A549 (cell line): ENCODE results near the gene SCN3B. TPM values are rescaled to one million over a fixed set of nuclear protein-coding genes. Genes with fewer than 3 reads are reported as not detected.
A peak's percentile ranks its signal among the peaks of the same experiment; 100 is the strongest.

ENCODE experiments used
- ATAC-seq, 2 experiments: fragments of 200-7000 bp in 1 of 2; fragments of >200 bp in 1 of 2; cut with Nextera tagmentation in 1 of 2; cut with Tn5 transposase in 1 of 2; 3 replicates each; pipeline versions ENCODE4 v1.8.0 to v1.9.1; 2018 to 2020; ENCODE audit warnings: mild to moderate bottlenecking in 1 of 2, moderate library complexity in 1 of 2
- CTCF ChIA-PET: fragments of 300-600 bp; sonication (Branson Sonifier 250); formaldehyde crosslinking; extraction: SDS; loops from one replicate; lab custom pipeline; 2021; ENCODE audit warnings: antibody characterized with exemption, inconsistent platforms; lab: Yijun Ruan, JAX
- POLR2A ChIA-PET: fragments of 350-600 bp; formaldehyde crosslinking; extraction: SDS; loops from one replicate; lab custom pipeline; 2021; ENCODE audit warnings: antibody characterized with exemption, inconsistent platforms; lab: Yijun Ruan, JAX
- DNase-seq, 2 experiments: peaks; one replicate each; pipeline versions ENCODE4 v3.0.0 to v3.0.0-alpha.2; 2011 to 2016; ENCODE audit warnings: low read depth in 1 of 2, low spot score in 1 of 2
- FAIRE-seq: peaks from 2 replicates; lab custom pipeline; 2011; peaks lifted over from hg19 to GRCh38; lab: Jason Lieb, UNC
- H3K27ac ChIP-seq, 2 experiments: fragments of >200 bp; sonication (Bioruptor Twin); formaldehyde crosslinking; 3 replicates each; pipeline ENCODE4 v1.5.1; 2016 to 2017
- H3K4me1 ChIP-seq: fragments of >200 bp; sonication (Bioruptor Twin); formaldehyde crosslinking; 3 replicates; pipeline ENCODE4 v1.6.1; 2016
- H3K4me2 ChIP-seq: fragments of >200 bp; sonication (Bioruptor Twin); formaldehyde crosslinking; 3 replicates; pipeline ENCODE4 v1.6.1; 2016
- H3K4me3 ChIP-seq: fragments of >200 bp; sonication (Bioruptor Twin); formaldehyde crosslinking; 3 replicates; pipeline ENCODE4 v1.5.1; 2016
- H3K9me3 ChIP-seq: fragments of >200 bp; sonication (Bioruptor Twin); formaldehyde crosslinking; 3 replicates; pipeline ENCODE4 v1.6.1; 2016
- BHLHE40 ChIP-seq: IDR thresholded peaks from 2 replicates; pipeline ENCODE4 v1.6.1; 2012; ENCODE audit warnings: low read depth, low read length, inconsistent platforms
- CBX2 ChIP-seq: fragments of 200-600 bp; sonication (generic); IDR thresholded peaks from 2 replicates; pipeline ENCODE4 v1.6.1; 2016; ENCODE audit warnings: low read depth, mild to moderate bottlenecking, borderline replicate concordance
- CEBPB ChIP-seq, 2 experiments: fragments of >200 bp in 1 of 2; sonication (Bioruptor Twin) in 1 of 2; formaldehyde crosslinking in 1 of 2; IDR thresholded peaks; 2 replicates each; pipeline ENCODE4 v1.6.1; 2012 to 2016
- CTCF ChIP-seq: fragments of >200 bp; sonication (Bioruptor Twin); formaldehyde crosslinking; IDR thresholded peaks from 3 replicates; pipeline ENCODE4 v1.5.1; 2016
- EHF ChIP-seq: fragments of 250-450 bp; sonication (Bioruptor Pico); IDR thresholded peaks from 2 replicates; pipeline ENCODE4 v1.5.0; 2020; ENCODE audit warnings: mild to moderate bottlenecking
- EHMT2 ChIP-seq: fragments of 200-600 bp; sonication (generic); IDR thresholded peaks from 2 replicates; pipeline ENCODE4 v1.6.1; 2016; ENCODE audit warnings: antibody characterized with exemption, low read depth, mild to moderate bottlenecking, moderate library complexity
- FOSL2 ChIP-seq, 2 experiments: fragments of 450-650 bp in 1 of 2; fragments of >200 bp in 1 of 2; sonication (Bioruptor Twin) in 1 of 2; formaldehyde crosslinking; IDR thresholded peaks; 2 replicates each; pipeline versions ENCODE4 v1.5.0 to v1.6.1; 2016 to 2020; ENCODE audit warnings: mild to moderate bottlenecking in 1 of 2, moderate library complexity in 1 of 2
- GATA3 ChIP-seq: IDR thresholded peaks from 2 replicates; pipeline ENCODE4 v1.6.1; 2012; ENCODE audit warnings: borderline replicate concordance
- HDAC2 ChIP-seq: fragments of 200-600 bp; sonication (generic); IDR thresholded peaks from 2 replicates; pipeline ENCODE4 v1.6.1; 2016
- HES2 ChIP-seq: fragments of >200 bp; sonication (Bioruptor Twin); formaldehyde crosslinking; IDR thresholded peaks from 2 replicates; pipeline ENCODE4 v1.6.1; 2016
- HEYL ChIP-seq: fragments of 250-450 bp; sonication (Bioruptor Pico); IDR thresholded peaks from 2 replicates; pipeline ENCODE4 v1.8.0; 2021; ENCODE audit warnings: mild to moderate bottlenecking, moderate library complexity
- HMGXB4 ChIP-seq: fragments of 250-450 bp; sonication (Bioruptor Pico); IDR thresholded peaks from 2 replicates; pipeline ENCODE4 v1.5.0; 2021; ENCODE audit warnings: mild to moderate bottlenecking, moderate library complexity, borderline replicate concordance
- HOXB5 ChIP-seq: fragments of 250-450 bp; sonication (Bioruptor Pico); IDR thresholded peaks from 2 replicates; pipeline ENCODE4 v1.5.0; 2020; ENCODE audit warnings: mild to moderate bottlenecking, moderate library complexity
- MAFK ChIP-seq: fragments of 450-650 bp; IDR thresholded peaks from 2 replicates; pipeline ENCODE4 v1.6.1; 2014; ENCODE audit not compliant: partially characterized antibody
- NFE2L2 ChIP-seq: fragments of 150-350 bp; conservative IDR thresholded peaks from 2 replicates; pipeline ENCODE4 v1.6.1; 2014; ENCODE audit warnings: low read length
- REST ChIP-seq: fragments of 200-600 bp; sonication (generic); IDR thresholded peaks from 2 replicates; pipeline ENCODE4 v1.6.1; 2016; ENCODE audit warnings: antibody characterized with exemption, mild to moderate bottlenecking, moderate library complexity
- RNF2 ChIP-seq: fragments of 200-600 bp; sonication (generic); IDR thresholded peaks from 2 replicates; pipeline ENCODE4 v1.6.1; 2016; ENCODE audit warnings: low read depth, mild to moderate bottlenecking, antibody characterized with exemption, moderate library complexity, borderline replicate concordance
- SMC3 ChIP-seq: fragments of >200 bp; sonication (Bioruptor Twin); formaldehyde crosslinking; IDR thresholded peaks from 3 replicates; pipeline ENCODE4 v1.6.1; 2018; ENCODE audit warnings: inconsistent platforms
- TP53 ChIP-seq: fragments of 250-450 bp; sonication (Bioruptor Pico); IDR thresholded peaks from 2 replicates; pipeline ENCODE4 v1.5.0; 2021; ENCODE audit warnings: mild to moderate bottlenecking, moderate library complexity
- WGBS: methylation state at CpG from one replicate; pipeline ENCODE4 v1.1.6; 2017; ENCODE audit errors: missing lambda C conversion rate; 5-methylcytosine and 5-hydroxymethylcytosine counted together
- polyA plus RNA-seq, 4 experiments: library from polyadenylated mRNA; depleted of rRNA in 3 of 4; stranded (reverse); fragments of >200 nt; fragmentation: RNase III in 1 of 4; extraction: RNeasy Plus Mini Kit Qiagen cat#74134 plus additional on column Dnase treatment in 1 of 4; gene quantifications; 2 replicates in 3 of 4; 3 replicates in 1 of 4; pipeline ENCODE4 v1.2.3, GENCODE V29; 2011 to 2017

SCN3B gene
- polyA plus RNA-seq, 2 of the 4 experiments (the other 2 are of a cell fraction) = 0.18 to 0.37 TPM

- Histone ChIP-seq H3K4me2 (no peak overlapping the region), H3K4me1 (no peaks in the 10 kb centered on the region), H3K27ac (no peak overlapping the region), H3K9me3 (no peaks in the 10 kb centered on the region; the same call in 2 of the 3 replicates), H3K4me3 (no peak overlapping the region)
- WGBS = 63% methylated on average over 9 of the region's 9 CpGs
- no peak for TF ChIP-seq EHF
- no peak for TF ChIP-seq CBX2
- no peak for TF ChIP-seq HDAC2
- no peak for TF ChIP-seq SMC3
- TF ChIP-seq HEYL = no peak
- TF ChIP-seq HOXB5 = no peak
- TF ChIP-seq HES2 = no peak
- TF ChIP-seq TP53 = no peak
- TF ChIP-seq REST = no peak
- TF ChIP-seq EHMT2 = no peak
- TF ChIP-seq NFE2L2 = no peak
- TF ChIP-seq RNF2 = no peak
- TF ChIP-seq GATA3 = no peak
- TF ChIP-seq HMGXB4 (CRISPR knock-in tag) = no peak
- POLR2A ChIA-PET = no interaction called here
- CTCF ChIA-PET = interaction anchor here (1.2 to 2.1 kb wide), 2 partner anchors 17 to 36 kb away, joined by 6 to 7 read pairs; partner anchors contain the start of gene SCN3B
- DNase-seq (no peak), ATAC-seq (no peak), FAIRE-seq (no peak)
These were observed 17.1 kb upstream of the SCN3B start for GRCh38 chr11:123671534-123671933.

- Histone ChIP-seq H3K27ac (no peak overlapping the region), H3K4me3 (no peak overlapping the region), H3K4me2 (no peak overlapping the region), H3K4me1 (no peaks in the 10 kb centered on the region), H3K9me3 (no peaks in the 10 kb centered on the region; the same call in 2 of the 3 replicates)
- 0% methylated on average over 1 of the region's 1 CpG for WGBS
- ATAC-seq = no peak
- TF ChIP-seq CEBPB (IDR thresholded peaks at IDR 0.05) = no peak
- no peak for TF ChIP-seq HES2
- TF ChIP-seq RNF2 = no peak
- TF ChIP-seq MAFK = peak; percentile 10
- TF ChIP-seq FOSL2 (IDR thresholded peaks at IDR 0.05) = no peak
- no peak for TF ChIP-seq FOSL2 (CRISPR knock-in tag; IDR thresholded peaks at IDR 0.05)
- TF ChIP-seq CTCF = no peak
- no peak for TF ChIP-seq SMC3
- no peak for TF ChIP-seq BHLHE40
- no peak for TF ChIP-seq NFE2L2
- CTCF ChIA-PET = no interaction called here
- DNase-seq = no peak
- FAIRE-seq = no peak
- POLR2A ChIA-PET = no interaction called here
These were observed 15.7 kb upstream of the SCN3B start for GRCh38 chr11:123670081-123670480.
